HG03097 (cell line): ENCODE results near the gene RASGRP1.

Experiments
- ATAC-seq: cut with Tn5 transposase; IDR thresholded peaks from one replicate; pipeline ENCODE4 v1.9.1; 2021; ENCODE audit not compliant: unreplicated experiment, low FRiP score

The RASGRP1 gene

DNA sequence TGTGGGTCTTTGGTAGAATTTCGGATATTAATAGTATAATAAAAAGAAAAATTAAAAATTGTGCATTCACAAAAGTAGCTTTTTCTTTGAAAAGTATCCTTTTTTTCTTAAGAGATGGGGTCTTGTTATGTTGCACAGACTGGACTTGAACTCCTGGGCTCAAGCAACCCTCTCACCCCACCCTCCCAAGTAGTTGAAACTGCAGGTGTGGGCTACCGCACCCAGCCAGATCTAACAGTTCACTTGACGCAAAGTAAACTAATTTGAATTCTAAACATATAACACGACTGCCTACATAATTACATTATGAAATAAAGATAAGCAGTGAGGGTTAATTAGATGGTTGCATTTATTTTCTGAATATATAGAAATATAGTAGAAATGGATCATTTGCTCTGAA, 99.9 kb downstream of the RASGRP1 start:
- ATAC-seq: no peak

- no peak for ATAC-seq
Observed at GRCh38 chr15:38463893-38464292, 100.7 kb downstream of the RASGRP1 start.

- no peak for ATAC-seq
Observed at GRCh38 chr15:38461066-38461833, 103.4 kb downstream of the RASGRP1 start.

- no peak for ATAC-seq
Observed at GRCh38 chr15:38460543-38460942, 104.1 kb downstream of the RASGRP1 start.

DNA sequence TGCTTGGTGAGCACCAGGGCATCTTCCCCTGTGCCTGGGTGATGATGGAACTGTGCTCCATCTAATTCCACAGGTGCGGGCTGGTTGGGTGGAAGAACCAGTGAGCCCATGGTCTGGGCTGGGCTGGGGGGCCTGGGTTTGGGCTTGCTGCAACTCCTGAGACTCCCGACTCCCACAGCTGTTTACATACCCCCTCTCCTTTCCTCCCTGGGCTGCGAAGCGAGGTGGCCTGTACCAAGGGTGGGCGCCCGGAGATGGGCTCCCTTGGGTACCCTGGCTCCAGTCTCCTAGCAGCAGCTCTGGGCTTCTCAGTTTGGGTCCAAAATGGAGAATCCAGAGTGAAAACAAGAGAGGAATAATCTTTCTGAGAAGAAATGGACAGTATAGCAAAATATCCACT, 105.1 kb downstream of the RASGRP1 start:
- ATAC-seq: no peak

GRCh38 chr15:38458646-38459045, 106.0 kb downstream of the RASGRP1 start:
- no peak for ATAC-seq

DNA sequence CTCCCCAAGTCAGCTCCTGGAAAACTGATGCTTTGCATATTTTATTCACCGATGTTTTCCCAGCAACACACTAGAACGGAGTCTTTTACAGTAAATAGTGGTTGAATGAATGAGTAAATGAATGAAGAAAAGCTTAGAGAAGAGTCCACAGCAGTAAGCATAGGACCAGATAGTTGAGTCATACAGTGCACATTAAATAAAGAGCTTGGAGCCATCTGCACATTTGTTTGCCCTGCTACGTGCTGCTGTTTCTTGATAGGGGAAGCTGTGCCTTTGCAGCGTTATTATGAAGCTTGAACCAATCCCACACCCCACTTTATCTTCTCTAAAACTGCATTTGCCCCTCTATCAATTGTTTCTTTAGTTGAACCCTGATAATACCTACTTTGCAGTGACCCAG, 109.5 kb downstream of the RASGRP1 start:
- ATAC-seq: no peak

DNA sequence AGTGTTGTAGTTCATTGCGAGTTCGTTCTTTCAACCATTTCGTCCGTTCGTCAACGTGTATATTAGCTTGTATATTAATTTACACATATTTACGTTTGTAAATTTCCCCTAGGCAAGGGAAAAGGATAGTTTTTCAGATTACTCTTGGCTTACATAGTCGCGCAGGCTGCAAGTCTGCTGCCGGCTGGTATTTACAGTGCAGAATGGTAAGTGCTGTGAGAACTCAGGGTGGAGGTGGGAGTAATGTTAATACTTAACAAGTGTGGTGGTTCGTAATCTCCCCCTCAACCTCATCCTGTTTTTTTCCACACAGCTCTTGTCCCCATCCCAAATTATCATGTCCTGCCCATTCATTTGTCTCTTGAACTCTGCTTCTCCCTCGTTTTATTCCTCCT, 109.9 kb downstream of the RASGRP1 start:
- ATAC-seq: no peak

DNA sequence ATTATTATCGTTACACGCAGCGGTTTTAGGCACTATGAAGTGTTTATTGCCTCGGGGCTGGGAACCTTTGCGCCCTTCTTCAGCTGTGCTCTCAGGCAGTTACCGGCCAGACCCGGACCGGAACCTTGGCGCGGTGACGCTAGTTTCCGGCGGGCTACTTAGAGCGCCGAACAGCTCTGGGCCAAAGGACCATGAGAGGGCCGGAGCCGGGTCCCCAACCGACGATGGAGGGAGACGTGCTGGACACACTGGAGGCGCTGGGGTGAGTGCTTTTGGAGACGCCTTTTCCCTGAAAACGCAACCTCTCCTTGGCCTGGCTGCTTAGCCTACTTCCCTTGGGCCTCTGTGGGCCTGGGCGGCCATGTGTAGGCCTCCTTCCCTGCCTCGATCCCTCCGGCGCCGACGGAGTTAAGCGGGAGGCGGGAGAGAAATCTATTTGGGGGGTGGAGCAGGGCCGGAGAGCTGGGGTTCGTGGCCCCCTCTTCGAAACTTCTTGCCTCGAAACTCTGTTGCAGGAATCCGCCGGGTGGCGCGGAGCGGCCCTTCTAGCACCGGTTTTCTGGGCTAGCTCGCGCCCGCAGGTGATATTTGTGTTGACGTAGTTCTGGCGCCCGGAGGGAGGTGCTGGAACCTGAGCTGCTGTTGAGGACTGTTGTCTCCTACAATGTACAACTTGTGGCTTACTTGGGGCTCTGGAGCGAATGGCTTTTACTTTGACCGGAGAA, 110.5 kb downstream of the RASGRP1 start, which contains the start of gene FAM98B:
TSS of gene FAM98B (plus strand) at position 157 of the 725 bp plus-strand sequence. CDS start at position 192, 35 bp downstream.
- ATAC-seq: peak; percentile 86

GRCh38 chr15:38441130-38441519, 123.5 kb downstream of the RASGRP1 start:
- no peak for ATAC-seq

DNA sequence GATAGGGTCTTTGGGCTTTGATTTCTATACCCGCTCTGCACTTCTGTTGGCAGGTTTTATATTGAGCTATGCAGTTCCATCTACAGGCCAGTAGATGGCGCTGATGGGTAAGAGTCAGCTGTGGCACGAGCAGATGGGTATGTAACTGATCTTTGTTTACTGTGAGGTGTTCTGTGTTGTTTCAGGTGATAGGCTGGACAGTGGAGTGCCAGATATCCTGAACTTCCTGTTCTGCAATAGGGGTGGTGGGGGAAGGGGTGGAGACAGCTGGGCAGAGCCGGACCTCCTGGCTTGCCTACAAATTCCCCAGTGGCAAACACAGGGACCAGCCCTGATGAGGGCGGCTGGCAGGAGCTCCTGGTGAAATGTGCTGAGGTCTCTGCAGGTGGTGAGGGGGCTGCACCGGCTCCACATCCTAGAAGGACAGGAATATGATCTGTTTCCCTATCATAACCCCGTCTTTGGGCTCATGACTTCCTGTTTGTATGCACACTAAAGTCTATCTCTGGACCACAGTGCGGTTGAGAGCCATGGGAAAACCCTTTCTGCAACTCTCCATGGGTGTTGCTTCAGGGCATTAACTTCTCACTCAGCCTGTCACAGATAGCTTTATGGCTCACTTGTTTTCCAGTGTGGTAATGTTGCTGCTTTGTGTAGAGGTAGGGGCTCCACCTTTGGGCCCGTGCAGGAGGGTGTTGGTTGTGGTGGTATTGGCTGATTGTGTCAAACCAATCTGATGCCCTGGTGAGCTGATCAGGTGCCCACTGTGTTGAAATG, 124.1 kb downstream of the RASGRP1 start:
- no peak for ATAC-seq
